Activated naive CD4-positive, alpha-beta T cell treated with anti-CD3 and anti-CD28 coated beads, Interleukin-2, amount 10 ng/mL, durations not matched to agents 5 hours and 36 hours (primary cell): Measurements from ENCODE around the gene NFATC1. TPM values are rescaled to one million over a fixed set of nuclear protein-coding genes. Genes with fewer than 3 reads are reported as not detected.

Experiments used
- total RNA-seq, 2 experiments: library from RNA; stranded (reverse); gene quantifications; one replicate each; pipeline ENCODE4 v1.2.3, GENCODE V29; 2021

Gene NFATC1
- 10 to 100 TPM; 49.2 to 54.0 TPM for total RNA-seq

GRCh38 chr18:79395761-79396404 is at the start of gene NFATC1:
NFATC1 (plus strand) TSS chr18:79395930; CDS start chr18:79396225, 295 bp downstream.

